GM12878 (cell line): ENCODE measurements around the gene LXN.

Experiments
- CHD1 ChIP-seq: IDR thresholded peaks from 2 replicates; pipeline ENCODE4 v1.6.1; 2012; ENCODE audit warnings: low read depth, low read length, improper control_type of control experiment
- CTCF ChIP-seq, 3 experiments: IDR thresholded peaks in 2 of 3; conservative IDR thresholded peaks in 1 of 3; 2 replicates each; pipeline ENCODE4 v1.5.1; 2011; ENCODE audit warnings: low read depth in 3 of 3, low read length in 3 of 3, mild to moderate bottlenecking in 3 of 3, control low read depth in 2 of 3, moderate library complexity in 2 of 3, inconsistent platforms in 1 of 3, mixed read lengths in 1 of 3; ENCODE audit not compliant: control insufficient read depth in 2 of 3, insufficient read depth in 1 of 3; ENCODE audit errors: extremely low read depth in 1 of 3
- EZH2 ChIP-seq: IDR thresholded peaks from 2 replicates; pipeline ENCODE4 v1.6.1; 2012; ENCODE audit warnings: low read depth, mild to moderate bottlenecking, control low read depth, inconsistent platforms, low read length, borderline replicate concordance; ENCODE audit not compliant: control insufficient read depth
- MAX ChIP-seq: IDR thresholded peaks from 2 replicates; pipeline ENCODE4 v1.6.1; 2012; ENCODE audit warnings: low read depth, low read length, improper control_type of control experiment
- NRF1 ChIP-seq: conservative IDR thresholded peaks from 2 replicates; pipeline ENCODE4 v1.6.1; 2011; ENCODE audit warnings: mild to moderate bottlenecking, low read depth, low read length, improper control_type of control experiment
- POLR2A ChIP-seq: IDR thresholded peaks from 2 replicates; pipeline ENCODE4 v1.6.1; 2011; ENCODE audit warnings: low read depth, mild to moderate bottlenecking, low read length
- POLR2AphosphoS5 ChIP-seq: IDR thresholded peaks from 2 replicates; pipeline ENCODE4 v1.6.1; 2011; ENCODE audit warnings: mild to moderate bottlenecking, low read length, inconsistent platforms
- ZBTB40 ChIP-seq: fragments of 450-650 bp; IDR thresholded peaks from 2 replicates; pipeline ENCODE4 v1.6.1; 2016; ENCODE audit warnings: mild to moderate bottlenecking, moderate library complexity, borderline replicate concordance

- no peak for TF ChIP-seq EZH2
- TF ChIP-seq POLR2AphosphoS5: no peak
- no peak for TF ChIP-seq MAX
- TF ChIP-seq CHD1: no peak
- TF ChIP-seq NRF1: no peak
- no peak for TF ChIP-seq CTCF (IDR thresholded peaks at IDR 0.05 in 2 of 3, conservative IDR thresholded peaks at IDR 0.05 in 1 of 3; ENCODE audit: control insufficient read depth in 2 of 3, extremely low read depth in 1 of 3, insufficient read depth in 1 of 3, low read depth in 3 of 3, low read length in 3 of 3)
- no peak for TF ChIP-seq POLR2A
- TF ChIP-seq ZBTB40: no peak
These were observed 31.8 kb downstream of the LXN start for GRCh38 chr3:158640646-158641045.
